Astrocyte of the spinal cord (primary cell): ENCODE measurements around the gene LY6G5B.

Experiments
- DNase-seq: peaks from one replicate; pipeline ENCODE4 v3.0.0; 2011; ENCODE audit warnings: low read depth, low spot score
- H3K4me3 ChIP-seq: 2 replicates; pipeline ENCODE4 v1.5.1; 2011; ENCODE audit warnings: low read depth, mild to moderate bottlenecking, low read length, moderate library complexity
- CTCF ChIP-seq: IDR thresholded peaks from 2 replicates; pipeline ENCODE4 v1.5.1; 2012; ENCODE audit warnings: low read depth, mild to moderate bottlenecking, low read length, inconsistent platforms
- in situ Hi-C: cut with HindIII; loops from 2 replicates; pipeline ENCODE4 v1.10.0; 2017; ENCODE audit warnings: low sequenced_read_pairs

LY6G5B gene

GRCh38 chr6:31691078-31691463 lies 21.3 kb downstream of the LY6G5B start:
- no peak overlapping the region for H3K4me3 ChIP-seq
- in situ Hi-C loops, result no loop called here
- no peak for TF ChIP-seq CTCF
- DNase-seq, result no peak

GRCh38 chr6:31691564-31692108 lies 21.9 kb downstream of the LY6G5B start:
- in situ Hi-C loops, result no loop called here
- no peak overlapping the region for H3K4me3 ChIP-seq
- no peak for DNase-seq
- no peak for TF ChIP-seq CTCF

- DNase-seq, result no peak
- TF ChIP-seq CTCF, result no peak
- no peak overlapping the region for H3K4me3 ChIP-seq
- in situ Hi-C loops, result no loop called here
These were observed 22.6 kb downstream of the LY6G5B start for GRCh38 chr6:31692353-31692752.

- TF ChIP-seq CTCF, result no peak
- no peak overlapping the region for H3K4me3 ChIP-seq
- in situ Hi-C loops, result no loop called here
- DNase-seq, result no peak
These were observed 23.1 kb downstream of the LY6G5B start for GRCh38 chr6:31692886-31693285.

- in situ Hi-C loops, result no loop called here
- no peak overlapping the region for H3K4me3 ChIP-seq
- DNase-seq, result no peak
- no peak for TF ChIP-seq CTCF
These were observed 23.8 kb downstream of the LY6G5B start for GRCh38 chr6:31693535-31693934.

- in situ Hi-C loops, result no loop called here
- DNase-seq, result no peak
- TF ChIP-seq CTCF, result no peak
- H3K4me3 ChIP-seq, result no peak overlapping the region
These were observed 27.8 kb downstream of the LY6G5B start for GRCh38 chr6:31697555-31697954.
